Urinary bladder (tissue), 4 donors: ENCODE measurements around the gene RASGRF1. TPM values are rescaled to one million over a fixed set of nuclear protein-coding genes. Genes with fewer than 3 reads are reported as not detected.

Experiments
- DNase-seq: peaks from one replicate; pipeline ENCODE4 v3.0.0-alpha.2; 2015; ENCODE audit errors: extremely low spot score
- H3K27ac ChIP-seq: one replicate; pipeline ENCODE4 v1.5.1; 2013; ENCODE audit warnings: low read depth, mild to moderate bottlenecking, moderate library complexity
- H3K36me3 ChIP-seq: one replicate; pipeline ENCODE4 v1.6.1; 2013; ENCODE audit warnings: mild to moderate bottlenecking, moderate library complexity; ENCODE audit not compliant: insufficient read depth
- H3K4me1 ChIP-seq: one replicate; pipeline ENCODE4 v1.6.1; 2013; ENCODE audit warnings: mild to moderate bottlenecking, moderate library complexity; ENCODE audit not compliant: insufficient read depth
- H3K4me3 ChIP-seq: one replicate; pipeline ENCODE4 v1.5.1; 2013; ENCODE audit warnings: low read depth, low read length
- WGBS: extraction: QIAGEN DNeasy Blood & Tissue Kit; methylation state at CpG from one replicate; pipeline ENCODE4 v1.1.7; 2013; 5-methylcytosine and 5-hydroxymethylcytosine counted together
- polyA plus RNA-seq: library from polyadenylated mRNA; stranded (reverse); fragments of 200-250 nt; gene quantifications from one replicate; pipeline ENCODE4 v1.2.3, GENCODE V29; 2013
- total RNA-seq: library from RNA; depleted of rRNA; stranded (reverse); fragments of >200 nt; gene quantifications from one replicate; pipeline ENCODE4 v1.2.3, GENCODE V29; 2014
- donor health status: healthy with polysubstance abuse.
- donor health status: healthy.

The RASGRF1 gene
- total and polyA plus RNA-seq, 2 donors: 0.10 to 0.48 TPM

- H3K4me1 ChIP-seq: peaks cover 5% of the 10 kb centered on the region
- no peak overlapping the region for H3K4me3 ChIP-seq
- DNase-seq: no peak
- H3K36me3 ChIP-seq: peaks cover 7% of the 10 kb centered on the region
- 85% methylated on average over 4 of the region's 4 CpGs for WGBS
- no peak overlapping the region for H3K27ac ChIP-seq
Observed at GRCh38 chr15:78917888-78918287, 172.7 kb downstream of the RASGRF1 start.

GRCh38 chr15:78916088-78916487, 174.5 kb downstream of the RASGRF1 start:
- H3K4me1 ChIP-seq: peaks cover 5% of the 10 kb centered on the region
- no peak overlapping the region for H3K4me3 ChIP-seq
- 75% methylated on average over 4 of the region's 4 CpGs for WGBS
- DNase-seq: no peak
- H3K27ac ChIP-seq: no peak overlapping the region
- H3K36me3 ChIP-seq: no peaks in the 10 kb centered on the region

GRCh38 chr15:78915341-78916087, 175.1 kb downstream of the RASGRF1 start:
- Histone ChIP-seq H3K27ac (peak overlapping the region; percentile 64), H3K4me3 (no peak overlapping the region), H3K36me3 (no peaks in the 10 kb centered on the region), H3K4me1 (peaks cover 5% of the 10 kb centered on the region)
- WGBS: 58% methylated on average over 12 of the region's 12 CpGs
- no peak for DNase-seq

DNA sequence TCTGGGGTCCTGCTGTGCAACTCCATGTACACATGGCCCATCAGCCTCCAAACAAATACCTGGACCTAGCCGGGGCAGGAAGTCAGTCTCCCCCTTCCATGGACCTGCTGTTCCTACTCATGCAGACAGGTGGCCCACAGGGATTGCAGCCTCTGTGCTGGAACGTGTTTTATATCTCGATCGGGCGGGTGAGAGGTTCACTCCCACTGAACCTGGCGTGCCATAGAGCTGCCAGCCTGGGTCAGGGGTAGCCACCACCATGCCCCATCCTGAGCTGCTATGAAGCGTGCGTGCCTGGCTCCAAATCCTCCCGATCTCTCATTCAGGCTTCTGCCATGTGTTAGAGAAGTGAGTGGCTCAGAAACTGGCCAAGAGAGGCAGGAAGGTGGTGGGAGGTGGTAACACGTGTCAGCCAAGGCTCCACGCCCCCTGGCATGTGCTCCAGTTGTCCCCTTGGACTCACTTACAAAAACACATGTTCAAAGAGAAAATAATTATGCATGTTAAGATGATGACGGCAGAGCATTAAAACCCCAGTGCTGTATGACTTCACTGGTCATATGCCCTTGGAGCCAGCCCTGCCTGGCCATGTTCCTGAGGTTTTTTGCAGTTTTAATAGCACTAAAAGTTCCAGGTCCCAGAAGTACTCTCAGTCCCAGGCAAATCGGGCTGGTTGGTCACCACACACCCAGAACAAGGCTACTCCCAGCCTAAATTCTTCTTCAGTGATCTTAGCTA, 176.4 kb downstream of the RASGRF1 start:
- Histone ChIP-seq H3K36me3 (no peaks in the 10 kb centered on the region), H3K27ac (no peak overlapping the region), H3K4me3 (no peak overlapping the region), H3K4me1 (peaks cover 5% of the 10 kb centered on the region)
- WGBS: 49% methylated on average over 13 of the region's 13 CpGs
- no peak for DNase-seq

DNA sequence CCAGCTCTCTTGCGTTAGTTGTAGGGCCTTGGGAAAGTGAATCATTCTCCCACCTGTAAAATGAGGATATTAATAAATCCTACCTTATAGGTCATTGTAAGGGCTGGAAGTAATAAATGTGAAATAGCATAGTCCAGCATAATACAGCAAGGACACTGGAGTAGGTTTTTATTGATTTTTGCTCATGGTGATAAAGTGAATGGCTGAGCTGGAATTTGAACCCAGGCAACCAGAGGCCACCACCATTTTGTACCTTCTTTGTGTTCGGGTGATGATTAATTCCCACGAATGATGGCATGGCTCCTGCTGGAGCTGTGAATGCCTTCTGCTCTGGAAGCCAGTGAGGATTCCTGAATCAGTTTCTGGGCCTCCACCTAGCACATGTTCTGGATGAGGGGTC, 177.6 kb downstream of the RASGRF1 start:
- 91% methylated on average over 3 of the region's 3 CpGs for WGBS
- Histone ChIP-seq H3K27ac (no peak overlapping the region), H3K4me1 (peaks cover 5% of the 10 kb centered on the region), H3K4me3 (no peak overlapping the region), H3K36me3 (no peaks in the 10 kb centered on the region)
- no peak for DNase-seq

DNA sequence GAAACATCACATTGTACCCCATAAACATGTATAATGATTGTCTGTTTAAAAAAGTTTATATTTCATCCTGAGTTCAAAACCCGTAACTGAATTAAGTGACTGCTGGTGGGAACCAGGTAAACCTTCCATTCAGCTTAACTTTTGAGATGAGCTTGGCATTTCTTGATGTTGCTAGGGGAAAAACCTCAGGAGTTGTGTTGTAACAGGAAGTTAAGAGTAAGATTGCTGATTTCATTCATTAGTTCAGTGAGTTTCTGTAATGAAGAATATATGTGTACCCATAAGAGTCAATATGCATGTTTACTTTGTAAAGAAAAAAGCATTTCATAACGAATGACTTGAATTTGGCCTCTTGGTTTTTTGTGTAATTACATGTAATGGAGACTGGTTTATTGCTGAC, 178.3 kb downstream of the RASGRF1 start:
- Histone ChIP-seq H3K36me3 (no peaks in the 10 kb centered on the region), H3K4me1 (peaks cover 5% of the 10 kb centered on the region), H3K27ac (no peak overlapping the region), H3K4me3 (no peak overlapping the region)
- DNase-seq: no peak
- 85% methylated on average over 2 of the region's 2 CpGs for WGBS

GRCh38 chr15:78910271-78910670, 180.3 kb downstream of the RASGRF1 start:
- peaks cover 1% of the 10 kb centered on the region for H3K4me1 ChIP-seq
- no peak for DNase-seq
- whole genome bisulfite sequencing: 75% methylated on average over 7 of the region's 7 CpGs
- H3K27ac ChIP-seq: no peak overlapping the region
- H3K36me3 ChIP-seq: peaks cover 2% of the 10 kb centered on the region
- no peak overlapping the region for H3K4me3 ChIP-seq

Other genes starting within 250 kb of the RASGRF1 start
- 465 TPM for gene MORF4L1, start 217.9 kb downstream of the RASGRF1 start, total RNA-seq
- 392 TPM for gene MORF4L1, start 217.9 kb downstream of the RASGRF1 start, polyA plus RNA-seq
- gene CTSH, start 145.7 kb downstream of the RASGRF1 start, total RNA-seq: 250 TPM
- 291 TPM for gene CTSH, start 145.7 kb downstream of the RASGRF1 start, polyA plus RNA-seq
- gene ANKRD34C, start 191.9 kb upstream of the RASGRF1 start, total RNA-seq: not detected
- not detected for gene ANKRD34C, start 191.9 kb upstream of the RASGRF1 start, polyA plus RNA-seq
- gene TMED3, start 220.3 kb upstream of the RASGRF1 start, total RNA-seq: 62.2 TPM
- 65.3 TPM for gene TMED3, start 220.3 kb upstream of the RASGRF1 start, polyA plus RNA-seq